Upper lobe of left lung (tissue), 6 donors: ENCODE measurements around the gene CCSAP. TPM values are rescaled to one million over a fixed set of nuclear protein-coding genes. Genes with fewer than 3 reads are reported as not detected.

Experiments
- ATAC-seq, 2 donors: fragments of 200-7000 bp; cut with Tn5 transposase; one replicate each; pipeline ENCODE4 v1.9.1; 2022; ENCODE audit warnings: mild to moderate bottlenecking in 2 of 2, moderate library complexity in 2 of 2; ENCODE audit not compliant: low FRiP score in 2 of 2
- DNase-seq, 2 donors: peaks; one replicate each; pipeline ENCODE4 v3.0.0-alpha.2; 2019 to 2020
- H3K27ac ChIP-seq, 4 donors: fragments of 200-600 bp; sonication (generic); one replicate each; pipeline ENCODE4 v1.5.1; 2016 to 2019
- H3K27me3 ChIP-seq, 4 donors: fragments of 200-600 bp; sonication (generic); one replicate each; pipeline ENCODE4 v1.5.1; 2017 to 2019
- H3K36me3 ChIP-seq, 4 donors: fragments of 200-600 bp; sonication (generic); one replicate each; pipeline ENCODE4 v1.5.1; 2016 to 2019
- H3K4me1 ChIP-seq, 4 donors: fragments of 200-600 bp; sonication (generic); one replicate each; pipeline ENCODE4 v1.5.1; 2018 to 2019
- H3K4me3 ChIP-seq, 4 donors: fragments of 200-600 bp; sonication (generic); one replicate each; pipeline ENCODE4 v1.5.1; 2017 to 2019; ENCODE audit warnings: mild to moderate bottlenecking in 2 of 4, moderate library complexity in 1 of 4
- H3K9me3 ChIP-seq, 4 donors: fragments of 200-600 bp; sonication (generic); one replicate each; pipeline ENCODE4 v1.5.1; 2018 to 2019
- CTCF ChIP-seq, 6 experiments: fragments of 450-650 bp in 4 of 6; fragments of 200-600 bp in 2 of 6; sonication (generic) in 2 of 6; IDR thresholded peaks; one replicate each; pipeline ENCODE4 v1.5.1; 2016 to 2019; ENCODE audit warnings: antibody characterized with exemption in 6 of 6
- EP300 ChIP-seq, 4 donors: sonication (generic); formaldehyde crosslinking; IDR thresholded peaks; one replicate each; pipeline ENCODE4 v1.5.1; 2017; ENCODE audit warnings: antibody characterized with exemption in 4 of 4, control low read depth in 2 of 4
- POLR2A ChIP-seq, 4 donors: fragments of 450-650 bp; IDR thresholded peaks; one replicate each; pipeline ENCODE4 v1.5.1; 2016 to 2017; ENCODE audit warnings: antibody characterized with exemption in 4 of 4, mild to moderate bottlenecking in 2 of 4
- POLR2AphosphoS5 ChIP-seq, 2 donors: sonication (generic); formaldehyde crosslinking; IDR thresholded peaks; one replicate each; pipeline ENCODE4 v1.5.1; 2017; ENCODE audit warnings: antibody characterized with exemption in 2 of 2
- WGBS, 2 donors: methylation state at CpG; one replicate each; pipeline ENCODE4 v1.1.5; 2017 to 2018; 5-methylcytosine and 5-hydroxymethylcytosine counted together
- total RNA-seq, 6 donors: library from RNA; depleted of rRNA in 4 of 6; stranded (reverse); fragments of >200 nt in 4 of 6; gene quantifications; one replicate each; pipeline versions ENCODE4 v1.1.0 to v1.2.1, GENCODE V29; 2016 to 2021
- donor health status: DM: no; HTN: no; CAD: no; lungs with moderate emphysema.
- donor health status: DM: no; HTN: yes; CAD: no; lungs with severe emphysema.

The CCSAP gene
- total RNA-seq, 6 donors from 2014 or later, result 4.9 to 11.2 (median 7.1) TPM

DNA sequence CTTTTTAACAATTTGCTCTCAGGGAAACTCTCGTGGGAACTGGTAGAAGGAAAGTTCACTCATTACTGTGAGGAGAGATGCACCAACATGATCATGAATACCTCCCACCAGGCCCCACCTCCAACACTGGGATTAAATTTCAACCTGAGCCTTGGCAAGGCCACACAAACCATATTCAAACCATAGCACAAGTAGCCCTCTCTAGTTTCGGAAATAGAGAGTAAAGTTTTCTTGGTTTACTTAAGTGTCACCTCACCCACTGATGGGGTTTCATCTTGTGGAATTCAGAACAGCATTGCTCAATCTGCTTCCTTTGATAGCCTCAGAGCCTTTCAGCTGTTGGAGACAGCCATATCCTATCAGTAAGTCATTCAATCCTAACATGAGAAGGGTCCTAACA is 25.5 kb upstream of the CCSAP start:
- TF ChIP-seq POLR2A (IDR thresholded peaks at IDR 0.05) (no peak), CTCF (IDR thresholded peaks at IDR 0.05) (no peak), POLR2AphosphoS5 (IDR thresholded peaks at IDR 0.05) (no peak), EP300 (IDR thresholded peaks at IDR 0.05) (no peak)
- no peak for DNase-seq
- Histone ChIP-seq H3K36me3 (no peaks in the 10 kb centered on the region), H3K4me1 (no peaks in the 10 kb centered on the region), H3K27ac (no peak overlapping the region), H3K9me3 (no peaks in the 10 kb centered on the region), H3K4me3 (no peak overlapping the region), H3K27me3 (no peaks in the 10 kb centered on the region)
- no peak for ATAC-seq
- WGBS, 2 donors, result 57 to 62% methylated on average over 2 of the region's 2 CpGs

DNA sequence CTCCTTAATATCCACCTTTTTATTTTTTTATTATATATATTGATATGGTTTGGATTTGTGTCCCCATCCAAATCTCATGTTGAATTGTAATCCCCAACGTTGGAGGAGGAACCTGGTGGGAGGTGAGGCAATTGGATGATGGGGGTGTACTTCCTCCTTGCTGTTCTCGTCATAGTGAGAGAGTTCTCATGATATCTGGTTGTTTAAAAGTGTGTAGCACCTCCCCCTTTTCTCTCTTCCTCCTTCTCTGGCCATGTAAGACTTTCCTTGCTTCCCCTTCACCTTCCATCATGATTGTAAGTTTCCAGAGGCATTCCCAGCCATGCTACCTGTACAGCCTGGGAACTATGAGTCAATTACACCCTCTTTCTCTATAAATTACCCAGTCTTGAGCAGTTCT is 22.7 kb upstream of the CCSAP start:
- Histone ChIP-seq H3K27ac (no peak overlapping the region), H3K9me3 (no peaks in the 10 kb centered on the region), H3K36me3 (no peaks in the 10 kb centered on the region), H3K4me3 (no peak overlapping the region), H3K4me1 (no peaks in the 10 kb centered on the region), H3K27me3 (no peaks in the 10 kb centered on the region)
- 29 to 39% methylated on average over 2 of the region's 2 CpGs for WGBS, 2 donors
- TF ChIP-seq EP300 (IDR thresholded peaks at IDR 0.05), result no peak
- no peak for TF ChIP-seq POLR2AphosphoS5 (IDR thresholded peaks at IDR 0.05)
- TF ChIP-seq CTCF (IDR thresholded peaks at IDR 0.05), result no peak
- no peak for TF ChIP-seq POLR2A (IDR thresholded peaks at IDR 0.05)
- no peak for DNase-seq
- ATAC-seq, result no peak

DNA sequence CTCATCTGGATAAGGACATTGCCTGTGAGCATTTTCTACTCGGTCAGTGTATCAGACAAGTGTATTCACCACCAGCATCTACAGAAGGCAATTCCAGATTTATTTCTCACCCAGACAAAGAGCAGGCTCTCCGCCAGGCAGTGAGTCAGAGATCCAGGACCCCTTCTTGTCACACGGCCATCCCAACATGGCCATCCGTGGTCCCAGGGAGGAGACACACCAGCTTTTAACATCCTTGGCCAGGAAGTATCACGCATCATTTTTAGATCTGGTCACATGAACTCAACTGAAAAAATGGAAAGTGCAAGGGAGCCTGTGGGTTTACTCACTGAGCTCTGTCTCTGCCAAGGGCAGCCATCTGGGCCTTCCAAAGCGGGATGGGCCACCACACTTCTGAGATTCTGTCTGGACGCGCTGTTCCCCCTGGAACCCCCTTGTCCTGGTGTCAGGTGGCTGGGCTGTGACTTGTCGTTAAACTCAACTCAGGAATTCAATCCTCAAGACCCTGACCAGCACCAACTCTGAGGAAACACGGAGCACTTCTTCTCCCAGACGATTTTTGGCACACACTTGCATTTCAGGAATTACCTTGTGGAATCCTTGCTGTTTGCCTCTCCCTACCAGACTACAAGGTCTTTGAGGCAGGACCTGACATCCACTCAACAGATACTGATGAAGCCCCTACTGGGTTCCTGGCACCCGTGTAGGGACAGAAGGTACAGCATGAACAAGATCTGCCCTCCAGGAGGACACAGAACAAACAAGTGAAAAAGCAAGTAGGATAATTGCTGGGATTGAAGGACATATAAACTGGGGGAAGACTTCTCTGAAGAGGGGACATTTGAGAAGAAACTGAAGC is 21.6 kb upstream of the CCSAP start:
- DNase-seq (no peak), ATAC-seq (no peak)
- WGBS, 2 donors, result 71 to 75% methylated on average over 12 of the region's 12 CpGs
- Histone ChIP-seq H3K9me3 (no peaks in the 10 kb centered on the region), H3K27me3 (no peaks in the 10 kb centered on the region), H3K4me3 (no peak overlapping the region), H3K36me3 (no peaks in the 10 kb centered on the region), H3K27ac (no peak overlapping the region), H3K4me1 (no peaks in the 10 kb centered on the region)
- TF ChIP-seq CTCF (IDR thresholded peaks at IDR 0.05) (no peak), EP300 (IDR thresholded peaks at IDR 0.05) (no peak), POLR2A (IDR thresholded peaks at IDR 0.05) (no peak), POLR2AphosphoS5 (IDR thresholded peaks at IDR 0.05) (no peak)

- no peak for ATAC-seq
- H3K36me3 ChIP-seq, result no peaks in the 10 kb centered on the region
- 57 to 65% methylated on average over 6 of the region's 6 CpGs for WGBS, 2 donors
- no peaks in the 10 kb centered on the region for H3K9me3 ChIP-seq
- H3K27me3 ChIP-seq, result no peaks in the 10 kb centered on the region
- H3K4me3 ChIP-seq, result no peak overlapping the region
- H3K27ac ChIP-seq, result no peak overlapping the region
- H3K4me1 ChIP-seq, result no peaks in the 10 kb centered on the region
- DNase-seq, result no peak
- TF ChIP-seq POLR2A (IDR thresholded peaks at IDR 0.05) (no peak), EP300 (IDR thresholded peaks at IDR 0.05) (no peak), POLR2AphosphoS5 (IDR thresholded peaks at IDR 0.05) (no peak), CTCF (IDR thresholded peaks at IDR 0.05) (no peak)
Observed at GRCh38 chr1:229363723-229364122, 20.9 kb upstream of the CCSAP start.

- DNase-seq (no peak), ATAC-seq (no peak)
- Histone ChIP-seq H3K9me3 (no peaks in the 10 kb centered on the region), H3K4me3 (no peak overlapping the region), H3K27ac (no peak overlapping the region), H3K27me3 (no peaks in the 10 kb centered on the region), H3K4me1 (no peaks in the 10 kb centered on the region), H3K36me3 (no peaks in the 10 kb centered on the region)
- TF ChIP-seq CTCF (IDR thresholded peaks at IDR 0.05), result no peak
- TF ChIP-seq POLR2AphosphoS5 (IDR thresholded peaks at IDR 0.05), result no peak
- no peak for TF ChIP-seq EP300 (IDR thresholded peaks at IDR 0.05)
- TF ChIP-seq POLR2A (IDR thresholded peaks at IDR 0.05), result no peak
- 64 to 67% methylated on average over 4 of the region's 4 CpGs for WGBS, 2 donors
Observed at GRCh38 chr1:229360420-229360819, 17.6 kb upstream of the CCSAP start.
